NCI-H1436 (cell line): ENCODE data around the gene ACSL3.
"Not testable (repeated sequence)": the region's sequence is repeated elsewhere in the genome, so short reads cannot be mapped to it uniquely, and the experiment has no call there.

ENCODE experiments used
- DNase-seq: peaks from one replicate; lab custom pipeline; 2025; lab: John Stamatoyannopoulos, UW

The ACSL3 gene

GRCh38 chr2:222851956-222852617 is 8.7 kb upstream of the ACSL3 start:
- no peak for DNase-seq

GRCh38 chr2:222854773-222855700 is 5.8 kb upstream of the ACSL3 start:
- DNase-seq, result no peak

DNA sequence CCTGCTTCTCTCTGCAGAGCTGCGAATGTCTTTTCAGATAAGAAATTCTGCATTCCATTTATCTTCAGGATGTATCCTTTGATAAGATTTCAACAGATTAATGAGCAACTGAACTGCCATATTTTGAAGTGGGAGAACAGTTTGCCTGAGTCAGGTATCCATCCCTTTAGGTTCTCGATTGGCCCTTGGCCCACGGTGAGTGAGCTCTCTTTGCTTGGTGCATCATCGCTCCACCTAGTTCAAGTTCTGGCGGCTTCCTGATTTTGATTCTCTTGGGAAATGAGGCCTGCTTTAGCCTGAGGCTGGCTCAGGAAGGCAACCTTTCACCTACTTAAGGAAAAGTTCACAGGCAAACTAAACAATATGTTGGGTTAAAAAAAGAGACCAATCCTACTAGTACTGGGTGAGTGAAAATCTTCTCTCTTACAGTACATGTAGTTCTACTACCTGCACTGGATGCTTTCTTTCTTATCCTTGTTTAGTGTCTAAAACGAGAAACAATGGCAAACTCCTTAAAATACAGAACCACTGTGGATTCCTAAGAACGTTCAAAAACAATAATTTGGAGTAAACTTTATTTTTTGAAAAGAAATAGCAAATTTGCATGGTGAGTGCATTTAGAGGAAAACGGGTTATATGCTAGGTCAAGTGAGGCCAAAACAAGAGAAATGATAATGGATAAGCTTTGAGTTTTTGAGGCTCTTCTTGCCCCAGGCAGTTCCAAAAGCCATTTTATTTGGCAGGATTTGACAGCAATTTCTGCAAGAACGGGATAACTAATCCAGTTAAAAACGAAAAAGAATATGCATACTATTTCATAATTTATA is 837 bp upstream of the ACSL3 start:
- DNase-seq, result peak; percentile 17

- no peak for DNase-seq
These were observed 722 bp downstream of the ACSL3 start for GRCh38 chr2:222861411-222862105.

DNA sequence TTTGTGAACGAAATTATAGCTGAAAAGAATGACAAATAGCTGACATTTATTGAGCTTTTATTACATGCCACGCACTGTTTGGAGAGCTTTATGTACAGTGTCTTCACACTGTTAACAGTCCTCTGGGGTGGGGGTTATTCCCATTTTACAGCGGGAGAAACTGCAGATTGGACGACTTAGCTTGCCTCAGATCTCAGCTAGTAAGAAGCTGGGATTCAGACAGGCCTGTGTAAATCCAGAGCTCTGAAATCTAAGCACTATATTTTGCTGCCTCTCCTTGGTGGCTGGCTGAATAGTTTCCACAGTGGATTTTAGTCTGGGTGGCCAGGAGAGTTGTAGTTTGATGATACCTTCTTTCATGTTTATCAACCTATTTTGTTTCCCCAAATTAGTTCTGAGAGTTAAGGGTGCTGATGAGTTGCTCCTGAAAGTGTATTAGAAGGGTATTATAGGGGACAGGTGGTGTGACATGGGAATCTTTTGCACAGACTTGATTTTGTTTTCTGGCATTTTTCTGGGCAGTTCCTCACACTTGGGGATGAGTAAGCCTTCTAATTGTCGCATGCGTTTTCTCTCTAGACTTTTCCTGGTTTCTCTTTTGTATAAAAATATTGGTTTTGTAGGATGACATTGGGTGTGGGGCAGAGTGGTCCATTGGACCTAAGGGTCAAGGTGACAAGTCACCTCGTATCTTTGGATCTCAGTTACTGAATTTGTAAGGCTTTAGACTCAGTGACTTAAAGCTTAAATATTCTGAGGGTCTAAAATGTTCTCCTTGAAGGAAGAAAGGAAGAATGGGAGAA is 1.5 kb downstream of the ACSL3 start:
- no peak for DNase-seq

- no peak for DNase-seq
These were observed 2.2 kb downstream of the ACSL3 start for GRCh38 chr2:222862909-222863544.

DNA sequence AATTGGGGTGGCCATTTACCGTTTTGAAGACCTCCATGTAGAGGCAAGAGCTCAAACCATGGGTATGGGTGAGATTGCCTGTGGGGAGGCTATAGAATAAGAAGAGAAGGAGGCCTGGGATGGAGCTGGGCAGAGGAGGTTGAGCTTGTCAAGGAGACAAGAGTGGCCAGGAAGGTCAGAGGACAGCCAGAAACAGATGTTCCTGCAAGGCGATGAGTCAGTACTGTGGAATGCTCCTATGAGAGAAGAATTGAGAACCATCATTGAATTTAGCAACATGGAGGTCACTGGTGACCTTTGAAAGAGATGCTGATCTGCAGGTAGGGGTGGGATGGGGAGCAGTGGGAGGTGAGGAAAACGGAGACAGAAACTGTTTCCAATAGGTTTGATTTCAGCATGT is 3.5 kb downstream of the ACSL3 start:
- DNase-seq, result no peak

- DNase-seq, result no peak
These were observed 4.5 kb downstream of the ACSL3 start for GRCh38 chr2:222865301-222865700.

- DNase-seq, result no peak
These were observed 5.6 kb downstream of the ACSL3 start for GRCh38 chr2:222866358-222866960.

DNA sequence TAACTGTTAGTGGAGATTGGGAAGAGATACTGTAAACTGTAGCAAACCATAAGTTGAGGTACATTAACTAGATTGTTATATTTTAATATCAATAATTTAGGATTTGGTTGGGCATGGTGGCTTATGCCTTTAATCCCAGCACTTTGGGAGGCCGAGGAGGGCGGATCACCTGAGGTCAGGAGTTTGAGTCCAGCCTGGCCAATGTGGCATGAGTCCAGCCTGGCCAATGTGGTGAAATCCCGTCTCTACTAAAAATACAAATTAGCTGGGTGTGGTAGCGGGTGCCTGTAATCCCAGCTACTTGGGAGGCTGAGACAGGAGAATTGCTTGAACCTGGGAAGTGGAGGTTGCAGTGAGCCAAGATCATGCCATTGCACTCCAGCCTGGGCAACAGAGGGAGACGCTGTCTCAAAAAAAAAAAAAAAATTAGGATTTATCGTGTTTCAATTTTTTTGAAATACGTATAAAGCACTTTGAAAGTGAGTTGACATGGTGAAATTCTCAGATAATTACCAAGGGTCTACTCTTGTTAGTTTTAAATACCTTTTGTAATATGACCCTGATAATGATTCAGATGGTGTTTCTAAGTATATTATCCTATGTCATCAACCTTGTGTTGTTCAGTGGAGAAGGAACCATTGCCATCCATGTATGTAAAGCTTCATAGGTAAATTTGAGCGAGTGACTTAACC is 7.9 kb downstream of the ACSL3 start:
- DNase-seq, result not testable (repeated sequence)

DNA sequence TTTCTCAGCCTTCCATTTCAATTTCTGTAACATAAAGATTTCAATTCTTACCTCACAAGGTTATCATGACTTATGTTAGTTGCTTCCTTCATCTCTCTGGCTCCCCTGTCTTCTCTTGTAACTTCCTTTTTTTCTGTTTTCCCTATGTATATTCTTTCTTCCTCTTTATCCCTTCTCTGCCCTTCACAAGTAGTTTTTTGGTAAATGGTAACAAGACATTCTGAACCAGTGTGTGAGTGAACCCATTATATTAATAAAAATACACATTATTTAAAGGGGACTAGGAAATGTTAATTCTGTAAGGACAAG is 8.4 kb downstream of the ACSL3 start:
- DNase-seq, result no peak

DNA sequence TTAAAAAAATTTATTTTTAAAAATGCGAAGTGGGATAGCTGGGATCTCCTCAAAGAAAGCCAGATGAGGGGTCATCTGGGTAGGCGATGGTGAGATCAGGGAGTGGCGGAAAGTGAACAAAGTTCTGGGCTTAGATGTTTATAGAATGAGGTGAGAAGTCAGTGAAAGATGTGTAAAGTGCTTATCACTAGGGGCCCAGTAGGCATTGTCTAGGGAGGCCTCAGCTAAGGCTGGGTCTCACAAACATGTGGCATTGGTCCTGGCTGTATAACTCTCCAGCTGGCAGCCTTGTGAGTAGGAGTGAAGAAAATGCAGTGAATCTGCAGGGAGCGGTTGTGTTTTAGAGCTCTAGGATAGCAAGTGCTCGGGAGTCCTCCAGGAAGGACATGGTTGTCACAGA is 10.5 kb downstream of the ACSL3 start:
- no peak for DNase-seq

DNA sequence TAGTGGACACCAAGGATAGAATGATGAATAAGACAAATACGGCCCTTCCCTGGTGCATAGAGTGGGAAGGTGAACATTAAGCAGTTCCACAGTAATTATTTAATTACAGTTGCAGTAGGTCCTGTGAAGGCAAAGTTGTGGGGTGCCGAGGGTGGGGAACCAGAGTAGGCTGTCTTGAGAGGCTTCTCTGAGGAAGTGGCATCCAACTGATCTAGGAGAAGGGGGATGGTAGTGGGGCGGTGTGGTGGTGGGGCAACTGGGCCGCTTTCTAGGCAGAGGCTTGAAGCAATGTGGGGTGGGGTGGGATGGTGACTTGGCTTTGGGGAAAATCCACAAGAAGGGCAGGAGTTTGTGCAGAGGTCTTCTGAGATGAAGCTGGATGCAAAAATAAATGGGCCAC is 11.7 kb downstream of the ACSL3 start:
- no peak for DNase-seq

DNA sequence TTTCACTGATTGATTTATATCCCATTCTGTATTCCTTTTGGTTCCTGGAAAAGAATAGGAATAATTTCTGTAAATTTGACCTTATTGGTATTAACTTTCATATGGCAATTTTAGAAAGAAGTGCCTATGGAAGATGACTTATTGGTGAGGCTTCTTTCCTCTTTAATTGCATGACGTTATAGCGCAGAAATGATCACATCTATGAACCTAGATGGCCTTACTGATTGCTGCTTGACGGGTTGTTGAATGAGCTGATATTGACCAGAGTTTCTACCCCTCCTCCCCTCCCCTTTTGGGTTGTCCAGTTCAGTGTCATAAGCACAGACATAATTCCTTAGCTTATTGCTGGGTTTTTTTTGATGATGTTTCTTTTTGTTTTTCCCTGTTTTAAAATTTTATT is 14.6 kb downstream of the ACSL3 start:
- no peak for DNase-seq

GRCh38 chr2:222876947-222877346 is 16.1 kb downstream of the ACSL3 start:
- no peak for DNase-seq

DNA sequence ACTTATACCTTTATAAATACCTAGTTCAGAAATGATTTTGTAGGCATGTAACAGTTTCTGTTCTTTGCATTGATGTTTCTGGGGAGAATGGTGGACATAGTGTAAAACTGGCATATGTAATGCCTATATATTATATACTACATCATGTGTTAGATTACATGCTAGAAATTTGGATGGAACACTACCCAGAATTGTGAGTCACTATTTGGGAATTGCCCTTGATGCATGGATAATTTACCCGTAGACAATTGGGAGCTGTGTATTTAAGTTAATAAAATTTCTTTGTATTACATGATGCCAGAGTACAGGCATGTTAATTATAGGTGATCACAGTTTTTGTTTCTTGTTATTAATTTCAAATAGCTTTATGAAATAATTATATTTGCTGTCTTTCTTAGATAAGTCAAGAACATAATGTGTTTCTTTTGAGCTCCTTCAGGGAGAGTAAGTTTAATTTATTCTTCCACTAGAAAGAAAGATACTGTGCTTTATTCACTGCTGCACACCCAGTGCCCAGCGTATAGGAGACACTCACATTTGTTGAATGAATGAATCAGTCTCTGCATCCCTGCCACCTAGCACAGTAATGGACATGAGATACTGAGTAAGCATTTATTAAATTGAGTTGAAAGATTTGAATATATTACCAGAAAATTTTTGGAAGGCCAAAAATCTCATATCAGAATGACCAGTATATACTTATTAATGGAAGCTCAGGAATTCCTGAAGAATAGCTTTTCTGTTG is 16.9 kb downstream of the ACSL3 start:
- DNase-seq, result no peak

- DNase-seq, result no peak
These were observed 17.6 kb downstream of the ACSL3 start for GRCh38 chr2:222878301-222878876.

DNA sequence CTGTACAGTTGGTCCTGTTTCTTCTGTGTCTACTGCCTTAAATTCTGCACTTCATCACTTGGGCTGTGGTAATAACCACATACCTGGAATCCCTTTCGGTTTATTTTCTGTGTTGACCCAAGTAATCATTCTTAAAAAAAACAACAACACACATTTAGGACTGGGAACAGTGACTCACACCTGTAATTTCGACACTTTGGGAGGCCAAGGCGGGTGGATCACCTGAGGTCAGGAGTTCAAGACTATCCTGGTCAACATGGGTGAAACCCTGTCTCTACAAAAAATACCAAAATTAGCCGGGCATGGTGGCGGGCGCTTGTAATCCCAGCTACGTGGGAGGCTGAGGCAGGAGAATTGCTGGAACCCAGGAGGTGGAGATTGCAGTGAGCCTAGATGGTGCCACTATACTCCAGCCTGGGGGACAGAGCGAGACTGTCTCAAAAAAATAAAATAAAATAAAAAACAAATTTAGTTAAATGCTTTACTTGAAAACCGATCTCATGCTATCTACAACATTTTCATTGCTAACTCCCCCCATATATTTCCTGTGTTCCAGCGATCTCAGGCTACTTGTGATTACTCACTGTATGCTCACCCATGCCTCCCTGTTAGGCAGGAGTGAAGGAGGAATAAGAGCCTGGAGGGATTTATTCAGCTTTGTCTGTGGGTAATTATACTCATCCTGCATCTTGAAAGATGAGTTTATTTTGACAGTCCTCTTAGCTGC is 18.2 kb downstream of the ACSL3 start:
- DNase-seq, result no peak
